GM18909 (cell line): ENCODE data around the gene ZNF200.
"Not testable (repeated sequence)": the region's sequence is repeated elsewhere in the genome, so short reads cannot be mapped to it uniquely, and the experiment has no call there.

Source experiments
- ATAC-seq: cut with Tn5 transposase; IDR thresholded peaks from one replicate; pipeline ENCODE4 v1.9.1; 2021; ENCODE audit warnings: mild to moderate bottlenecking; ENCODE audit not compliant: unreplicated experiment, poor library complexity

Gene ZNF200

DNA sequence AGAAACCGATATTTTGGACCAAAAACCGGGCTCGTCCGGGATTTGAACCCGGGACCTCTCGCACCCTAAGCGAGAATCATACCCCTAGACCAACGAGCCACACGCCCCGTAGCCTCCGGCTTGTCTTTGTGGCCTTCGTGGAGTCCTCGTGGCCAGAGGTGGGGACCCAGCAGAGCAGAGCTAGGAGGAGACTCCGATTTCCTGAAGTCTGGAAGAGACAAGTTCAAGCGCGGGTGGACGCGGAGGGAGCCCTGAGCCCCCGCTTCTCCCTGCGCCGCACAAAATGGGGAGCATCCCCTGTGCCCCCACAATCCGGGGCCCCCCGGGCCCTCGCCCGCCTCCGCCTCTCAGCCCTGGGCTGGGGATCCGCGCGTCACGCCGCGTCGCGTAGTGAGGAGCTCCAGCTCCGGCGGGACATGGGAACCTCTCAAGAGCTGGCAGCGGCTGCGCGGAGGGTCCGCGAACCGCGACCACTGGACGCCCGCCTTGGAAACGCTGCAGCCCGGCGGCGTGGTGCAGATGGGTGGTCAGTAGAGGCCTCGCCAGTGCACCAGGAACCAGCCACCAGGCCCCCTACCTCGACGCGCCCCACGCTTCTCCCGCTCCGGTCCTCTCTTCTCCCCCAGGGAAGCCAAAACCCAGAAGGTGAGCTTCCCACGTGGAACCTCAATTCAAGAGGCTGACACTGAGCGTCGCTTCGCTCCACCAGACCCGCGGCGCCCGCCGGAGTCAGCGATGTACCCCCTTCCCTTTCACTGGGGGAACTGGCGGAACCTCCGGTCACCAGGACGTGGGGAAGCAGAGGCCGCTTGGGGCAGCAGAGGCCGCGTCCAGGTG is 52.1 kb downstream of the ZNF200 start:
- ATAC-seq, result no peak

DNA sequence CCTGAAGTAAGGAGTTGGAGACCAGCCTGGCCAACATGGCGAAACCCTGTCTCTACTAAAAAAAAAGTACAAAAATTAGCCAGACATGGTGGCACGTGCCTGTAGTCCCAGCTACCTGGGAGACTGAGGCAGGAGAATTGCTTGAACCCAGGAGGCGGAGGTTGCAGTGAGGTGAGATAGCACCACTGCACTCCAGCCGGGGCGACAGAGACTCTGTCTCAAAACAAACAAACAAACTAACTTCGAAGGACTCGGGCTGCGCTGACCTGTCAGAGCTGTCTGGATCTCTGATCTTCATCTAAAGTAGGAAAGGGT is 52.7 kb downstream of the ZNF200 start:
- not testable (repeated sequence) for ATAC-seq

DNA sequence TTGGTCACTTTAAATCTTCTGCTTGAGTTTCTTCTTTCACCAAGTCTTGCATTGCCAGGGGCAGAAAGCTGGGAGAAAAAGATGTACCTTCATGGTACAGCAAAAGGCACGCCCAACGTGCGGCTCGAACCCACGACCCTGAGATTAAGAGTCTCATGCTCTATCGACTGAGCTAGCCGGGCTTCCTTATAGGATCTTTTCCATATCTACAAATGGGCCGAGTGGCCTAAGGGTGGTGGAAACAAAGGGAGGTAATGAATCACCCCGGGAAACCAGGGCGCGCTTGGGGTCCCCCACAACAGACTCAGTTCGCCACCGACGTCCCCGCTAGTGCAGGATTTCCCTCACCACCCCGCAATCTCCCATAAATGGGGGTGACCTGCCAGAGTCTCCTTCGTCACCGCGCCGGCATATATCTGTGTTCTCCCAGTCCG is 54.5 kb downstream of the ZNF200 start:
- no peak for ATAC-seq

DNA sequence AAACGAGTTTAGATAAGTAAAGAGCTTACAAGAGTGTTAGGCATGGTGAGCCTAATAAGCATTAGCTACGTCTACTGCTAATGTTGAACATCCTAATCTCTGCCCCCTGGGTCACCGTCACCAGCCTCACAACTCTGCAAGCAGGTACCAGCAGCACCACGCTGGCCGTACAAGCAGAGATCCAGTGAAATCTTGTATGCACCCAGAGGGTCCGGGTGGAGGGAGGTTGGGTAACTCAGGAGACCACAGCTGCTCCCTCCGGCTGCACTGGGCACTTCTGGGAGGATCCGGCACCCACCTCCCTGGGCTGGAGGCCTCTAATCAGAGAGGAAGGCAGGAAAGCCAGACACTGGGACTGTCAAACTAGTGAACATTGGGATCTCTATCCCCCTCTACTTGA is 55.3 kb downstream of the ZNF200 start:
- ATAC-seq, result no peak

DNA sequence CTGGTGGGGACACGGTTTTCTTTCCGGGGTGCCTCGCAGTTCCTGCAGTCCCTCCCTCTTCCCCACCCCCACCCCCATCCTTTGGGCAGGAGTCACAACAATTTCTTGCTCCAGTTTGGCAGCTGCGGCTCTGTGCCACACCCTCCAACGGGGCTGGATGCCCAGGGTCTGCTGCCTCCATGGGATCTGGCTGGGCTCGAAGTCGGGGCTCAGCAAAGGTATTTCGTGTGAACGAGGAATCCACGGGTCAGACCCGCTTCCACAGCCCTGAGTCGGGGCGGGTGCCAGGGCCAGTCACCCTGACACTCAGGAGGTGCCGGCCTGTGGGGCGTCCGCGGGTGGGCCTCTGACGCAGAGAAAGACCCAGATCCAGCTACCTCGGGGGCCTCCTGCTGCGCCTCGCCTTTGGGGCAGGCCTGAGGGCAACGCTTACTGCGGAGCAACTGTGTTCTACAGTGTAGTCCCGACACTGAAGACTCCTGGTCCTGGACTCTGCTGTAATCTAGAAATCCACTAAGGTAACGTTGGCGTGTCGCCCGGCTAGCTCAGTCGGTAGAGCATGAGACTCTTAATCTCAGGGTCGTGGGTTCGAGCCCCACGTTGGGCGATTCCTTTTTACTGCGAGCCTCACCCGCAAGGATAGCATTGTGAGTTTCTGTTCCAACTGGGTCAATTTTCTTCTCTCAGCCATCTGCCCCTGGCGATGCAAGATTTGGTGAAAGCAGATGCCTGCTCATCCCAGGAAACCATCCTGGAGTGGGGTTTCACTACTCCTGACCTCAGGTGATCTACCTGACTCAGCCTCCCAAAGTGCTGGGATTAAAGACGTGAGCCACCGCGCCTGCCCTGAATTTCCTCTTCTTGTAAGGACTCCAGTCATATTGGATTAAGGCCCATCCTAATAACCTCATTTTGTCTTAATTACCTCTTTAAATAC is 59.5 kb downstream of the ZNF200 start:
- ATAC-seq, result no peak

DNA sequence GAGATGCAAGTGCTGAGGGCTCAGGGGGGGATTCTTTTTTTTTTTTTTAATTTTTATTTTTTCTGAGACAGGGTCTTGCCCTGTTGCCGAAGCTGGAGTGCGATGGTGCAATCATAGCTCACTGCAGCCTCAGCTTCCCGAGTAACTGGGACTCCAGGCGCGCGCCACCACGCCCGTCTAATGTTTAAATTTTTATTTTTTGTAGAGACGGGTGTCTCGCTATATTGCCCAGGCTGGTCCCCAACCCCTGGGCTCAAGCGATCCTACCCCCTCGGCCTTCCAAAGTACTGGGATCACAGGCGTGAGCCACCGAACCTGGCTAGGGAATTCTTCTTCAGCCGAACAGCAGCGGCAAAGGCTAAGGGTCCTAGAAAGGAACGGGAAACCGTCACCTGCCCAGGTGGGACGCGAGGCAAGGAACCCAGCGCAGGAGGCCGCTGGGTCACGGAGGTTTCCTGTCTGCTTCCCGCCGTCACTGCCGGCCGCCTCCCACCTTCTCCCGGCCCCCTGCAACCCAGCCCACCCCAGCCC is 60.3 kb downstream of the ZNF200 start:
- no peak for ATAC-seq

DNA sequence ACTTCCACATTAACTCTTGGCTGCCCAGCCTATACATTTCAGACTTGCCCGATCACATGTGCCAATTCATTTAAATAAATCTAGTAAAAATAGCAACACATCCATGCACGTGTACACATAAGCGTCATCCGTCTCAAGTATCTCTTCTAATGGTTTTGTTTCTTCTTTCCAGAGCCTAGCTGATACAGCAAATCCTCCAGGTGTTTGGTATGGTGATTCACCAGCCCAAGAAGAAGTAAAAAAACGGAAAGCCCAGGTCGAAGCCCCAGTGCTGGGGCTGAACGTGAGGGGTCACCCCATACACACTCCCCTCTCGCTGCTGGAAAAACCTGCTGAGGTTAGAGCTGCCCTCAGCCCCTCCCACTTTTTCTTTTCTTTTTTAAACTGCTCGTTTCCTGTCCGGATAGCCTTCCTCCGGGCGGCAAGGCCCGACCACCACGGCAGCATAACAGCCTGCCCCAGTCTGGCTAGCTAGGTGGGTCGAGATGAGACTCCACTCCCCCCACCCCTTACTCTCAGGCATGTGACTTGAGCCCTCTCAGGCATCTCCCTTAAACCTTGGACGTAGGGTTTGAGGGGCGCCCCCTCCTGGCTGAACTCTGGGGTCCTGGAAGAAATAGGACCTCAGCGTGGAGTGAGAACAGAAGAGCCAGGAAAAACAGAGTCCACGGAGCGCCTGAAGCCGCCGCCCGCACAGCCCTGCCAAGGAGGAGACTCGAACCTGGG is 60.9 kb downstream of the ZNF200 start:
- no peak for ATAC-seq
